Tibial artery (tissue), 4 donors: ENCODE results near the gene MRPS18A.

Experiments
- DNase-seq, 2 donors: peaks; one replicate each; pipeline ENCODE4 v3.0.0-alpha.2; 2019
- H3K27ac ChIP-seq, 2 donors: fragments of 200-600 bp; sonication (generic) in 1 of 2; 1 replicate in 1 of 2; 2 replicates in 1 of 2; pipeline ENCODE4 v1.5.1; 2018 to 2019; ENCODE audit warnings: mild to moderate bottlenecking in 1 of 2
- H3K27me3 ChIP-seq, 2 donors: fragments of 200-600 bp; sonication (generic) in 1 of 2; one replicate each; pipeline versions ENCODE4 v1.5.1 to v1.6.0; 2016 to 2019
- H3K36me3 ChIP-seq, 3 donors: fragments of 200-600 bp; sonication (generic) in 2 of 3; one replicate each; pipeline ENCODE4 v1.5.1; 2016 to 2019; ENCODE audit warnings: mild to moderate bottlenecking in 2 of 3
- H3K4me1 ChIP-seq, 4 donors: fragments of 200-600 bp; sonication (generic) in 2 of 4; 1 replicate in 3 of 4; 2 replicates in 1 of 4; pipeline ENCODE4 v1.5.1; 2016 to 2019
- H3K4me3 ChIP-seq, 2 donors: fragments of 200-600 bp; sonication (generic) in 1 of 2; 1 replicate in 1 of 2; 2 replicates in 1 of 2; pipeline ENCODE4 v1.5.1; 2018 to 2019; ENCODE audit warnings: mild to moderate bottlenecking in 2 of 2
- H3K9me3 ChIP-seq, 3 donors: fragments of 200-600 bp; sonication (generic) in 1 of 3; one replicate each; pipeline ENCODE4 v1.5.1; 2016 to 2019
- CTCF ChIP-seq, 2 experiments: fragments of 200-600 bp in 1 of 2; fragments of 450-650 bp in 1 of 2; IDR thresholded peaks; one replicate each; pipeline ENCODE4 v1.5.1; 2017 to 2019; ENCODE audit warnings: antibody characterized with exemption in 2 of 2, mild to moderate bottlenecking in 1 of 2, moderate library complexity in 1 of 2
- intact Hi-C: fragments of 100-400 bp; cut with DNase I; formaldehyde crosslinking; loops from one replicate; pipeline ENCODE4 v1.15.0; 2023; ENCODE audit warnings: low total_unique reads

The MRPS18A gene

GRCh38 chr6:43670623-43670986, 17.0 kb downstream of the MRPS18A start:
- no peaks in the 10 kb centered on the region for H3K27me3 ChIP-seq
- H3K36me3 ChIP-seq: peaks cover 40 to 55% (median 48%) of the 10 kb centered on the region in 3 donors
- no peak overlapping the region for H3K4me3 ChIP-seq
- H3K27ac ChIP-seq: peak overlapping the region; percentile 63 to 74
- intact Hi-C loops: no loop called here
- peaks cover 0 to 44% (median 33%) of the 10 kb centered on the region in 4 donors for H3K4me1 ChIP-seq
- DNase-seq: no peak
- no peak for TF ChIP-seq CTCF (IDR thresholded peaks at IDR 0.05)
- H3K9me3 ChIP-seq: no peaks in the 10 kb centered on the region

GRCh38 chr6:43669922-43670622, 17.5 kb downstream of the MRPS18A start:
- Histone ChIP-seq H3K4me1 (peaks cover 0 to 44% (median 33%) of the 10 kb centered on the region in 4 donors), H3K4me3 (no peak overlapping the region), H3K36me3 (peaks cover 36 to 50% (median 43%) of the 10 kb centered on the region in 3 donors), H3K9me3 (no peaks in the 10 kb centered on the region), H3K27ac (peak overlapping the region; percentile 63 to 74), H3K27me3 (peaks cover 0 to 5% of the 10 kb centered on the region in 2 donors)
- TF ChIP-seq CTCF (IDR thresholded peaks at IDR 0.05): no peak
- DNase-seq: no peak
- intact Hi-C loops: loop anchor here (5.0 kb wide), 1 partner anchor 97 kb away; no protein-coding TSS in a partner anchor

DNA sequence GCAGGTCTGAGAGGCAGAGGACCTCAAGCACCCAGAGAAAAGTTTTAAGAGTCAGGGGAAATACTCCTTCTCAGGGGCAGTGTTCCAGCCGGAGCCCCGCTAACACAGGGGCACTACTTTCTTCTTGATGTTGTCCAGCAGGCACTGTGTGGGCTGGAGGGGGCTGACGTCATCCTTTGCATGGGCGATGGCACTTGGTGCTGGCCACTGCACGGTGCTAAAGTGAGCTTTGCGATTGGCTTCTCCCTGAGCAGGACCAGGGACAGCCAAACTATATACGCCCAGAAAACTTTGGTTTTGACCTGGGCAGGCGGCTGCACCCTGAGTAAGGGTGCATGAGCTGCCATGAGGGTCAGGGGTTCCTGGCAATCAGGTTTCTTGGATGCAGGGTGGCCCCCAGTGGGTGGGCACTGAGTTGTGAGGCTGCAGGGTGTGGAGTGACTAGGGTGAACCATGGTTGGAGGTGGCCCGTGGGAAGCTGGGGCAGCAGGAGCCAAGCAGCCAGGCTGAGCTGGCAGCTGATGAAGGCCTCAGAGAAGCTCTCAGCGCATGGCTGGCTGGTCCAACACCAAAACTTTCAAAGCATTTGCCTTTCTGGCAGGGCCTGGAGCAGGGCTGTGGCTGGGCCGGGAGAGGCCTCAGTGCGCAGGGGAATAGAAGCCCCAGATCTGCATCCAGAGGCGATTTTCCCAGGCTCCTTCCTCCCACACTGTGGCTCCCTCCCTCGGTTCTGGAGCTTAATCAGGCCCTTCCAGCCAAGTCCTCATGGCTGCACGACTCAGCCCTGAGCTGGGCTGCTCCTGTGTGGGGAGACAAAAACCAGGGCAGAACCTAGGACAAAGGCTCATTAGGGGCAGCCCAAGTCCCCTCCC, 18.3 kb downstream of the MRPS18A start:
- H3K4me1 ChIP-seq: peaks cover 0 to 44% (median 33%) of the 10 kb centered on the region in 4 donors
- peak overlapping the region; percentile 63 to 74 for H3K27ac ChIP-seq
- peak; percentile 64 to 88 for DNase-seq
- peaks cover 0 to 6% of the 10 kb centered on the region in 2 donors for H3K27me3 ChIP-seq
- peaks cover 28 to 42% (median 35%) of the 10 kb centered on the region in 3 donors for H3K36me3 ChIP-seq
- no peaks in the 10 kb centered on the region for H3K9me3 ChIP-seq
- H3K4me3 ChIP-seq: no peak overlapping the region
- intact Hi-C loops: loop anchor here (5.0 kb wide), 1 partner anchor 98 kb away; no protein-coding TSS in a partner anchor
- TF ChIP-seq CTCF (IDR thresholded peaks at IDR 0.05): no peak

GRCh38 chr6:43668151-43669028, 19.2 kb downstream of the MRPS18A start:
- intact Hi-C loops: loop anchor here (5.0 kb wide), 1 partner anchor 99 kb away; no protein-coding TSS in a partner anchor
- DNase-seq: peak; percentile 27 to 78
- H3K4me3 ChIP-seq: no peak overlapping the region
- H3K36me3 ChIP-seq: peaks cover 19 to 33% (median 26%) of the 10 kb centered on the region in 3 donors
- TF ChIP-seq CTCF (IDR thresholded peaks at IDR 0.05): peak; percentile 32 to 46
- no peaks in the 10 kb centered on the region for H3K9me3 ChIP-seq
- peak overlapping the region; percentile 63 to 74 for H3K27ac ChIP-seq
- peaks cover 0 to 44% (median 33%) of the 10 kb centered on the region in 4 donors for H3K4me1 ChIP-seq
- peaks cover 0 to 6% of the 10 kb centered on the region in 2 donors for H3K27me3 ChIP-seq
